Kidney (tissue), 14 donors: ENCODE results near the gene ZFHX2. TPM values are rescaled to one million over a fixed set of nuclear protein-coding genes. Genes with fewer than 3 reads are reported as not detected.

Experiments used
- DNase-seq, 5 donors: peaks; one replicate each; pipeline ENCODE4 v3.0.0-alpha.2; 2013 to 2020
- FAIRE-seq: peaks from 2 replicates; lab custom pipeline; 2012; peaks lifted over from hg19 to GRCh38; lab: Jason Lieb, UNC
- H3K27ac ChIP-seq, 2 donors: one replicate each; pipeline ENCODE4 v1.7.0; 2013; ENCODE audit warnings: low read depth in 2 of 2, low read length in 2 of 2, inconsistent platforms in 1 of 2
- H3K27me3 ChIP-seq: one replicate; pipeline ENCODE4 v1.7.1; 2013; ENCODE audit warnings: low read length, inconsistent platforms; ENCODE audit not compliant: control insufficient read depth, insufficient read depth
- H3K36me3 ChIP-seq, 3 donors: one replicate each; pipeline versions ENCODE4 v1.7.0 to v1.7.1; 2013; ENCODE audit warnings: low read length in 3 of 3, control low read depth in 1 of 3, inconsistent platforms in 1 of 3; ENCODE audit not compliant: insufficient read depth in 3 of 3, control insufficient read depth in 2 of 3
- H3K4me1 ChIP-seq, 3 donors: one replicate each; pipeline versions ENCODE4 v1.7.0 to v1.7.1; 2013; ENCODE audit warnings: low read length in 3 of 3, inconsistent platforms in 1 of 3, low read depth in 1 of 3; ENCODE audit not compliant: control insufficient read depth in 2 of 3, insufficient read depth in 2 of 3
- H3K4me3 ChIP-seq, 3 donors: one replicate each; pipeline versions ENCODE4 v1.7.0 to v1.8.1; 2013; ENCODE audit warnings: low read length in 3 of 3, control low read depth in 1 of 3, inconsistent platforms in 1 of 3
- H3K9ac ChIP-seq, 3 donors: one replicate each; pipeline versions ENCODE4 v1.7.0 to v1.7.1; 2013; ENCODE audit warnings: low read length in 3 of 3, control low read depth in 1 of 3, inconsistent platforms in 1 of 3
- H3K9me3 ChIP-seq, 3 donors: one replicate each; pipeline versions ENCODE4 v1.7.0 to v1.7.1; 2013; ENCODE audit warnings: low read length in 3 of 3, control low read depth in 1 of 3, inconsistent platforms in 1 of 3; ENCODE audit not compliant: control insufficient read depth in 2 of 3, insufficient read depth in 1 of 3
- intact Hi-C: fragments of 100-400 bp; cut with DNase I; formaldehyde crosslinking; loops from one replicate; pipeline ENCODE4 v1.11.1; 2022
- polyA plus RNA-seq: library from polyadenylated mRNA; stranded (reverse); fragments of 350-450 nt; fragmentation: Illumina TruSeq; extraction: RNeasy Lipid Tissue Mini Kit (QIAGEN cat#74804); gene quantifications from one replicate; pipeline ENCODE4 v1.2.3, GENCODE V29; 2014; ENCODE audit warnings: low read depth, low replicate concordance; ENCODE audit not compliant: insufficient read depth
- total RNA-seq: library from RNA; stranded (reverse); fragmentation: NEBNext Ultra II Directional; extraction: Animal tissue kit (Norgen Biotek cat#: 25700); gene quantifications from one replicate; pipeline ENCODE4 v1.2.1, GENCODE V29; 2021
- TF ChIP-seq, protein P1 (sequence below): IDR thresholded peaks from 3 replicates; pipeline ENCODE4 v1.5.1; 2012; ENCODE audit warnings: mild to moderate bottlenecking, moderate library complexity, borderline replicate concordance; ENCODE audit not compliant: insufficient read depth; ENCODE audit errors: extremely low read depth
- donor health status: control.
- donor health status: control.
- donor health status: control.
- donor health status: control.
- donor health status: control.
- donor health status: DM: yes; HTN: yes; CAD: no.
- donor health status: Normal renal cell carcinoma (clear cell type).

The ZFHX2 gene
- total and polyA plus RNA-seq, 2 donors from 2014 or later: 4.9 to 6.1 TPM

DNA sequence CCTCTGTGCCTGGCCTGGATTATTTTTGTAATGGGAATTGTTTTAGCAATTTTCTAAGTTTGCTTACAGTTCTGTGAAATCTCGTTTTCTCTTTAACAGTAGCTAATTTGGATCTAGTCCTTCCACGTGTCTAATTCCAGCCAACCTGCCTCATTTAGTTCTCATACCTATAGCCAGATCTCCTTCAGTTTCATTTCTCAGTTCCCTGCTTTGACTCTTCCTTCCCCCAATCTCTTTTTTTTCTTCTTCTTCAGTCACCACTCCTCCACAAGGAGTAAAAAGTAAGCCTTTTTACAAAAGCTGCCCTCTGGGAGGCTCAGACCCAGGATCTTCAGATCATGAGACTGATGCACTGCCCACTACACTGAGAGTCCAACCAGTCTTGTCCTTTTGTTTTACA is 6.0 kb upstream of the ZFHX2 start:
- H3K36me3 ChIP-seq: peaks cover 2 to 16% (median 13%) of the 10 kb centered on the region in 3 donors
- intact Hi-C loops: no loop called here
- H3K27me3 ChIP-seq: no peaks in the 10 kb centered on the region
- DNase-seq: no peak
- no peak for FAIRE-seq
- H3K4me3 ChIP-seq: no peak overlapping the region
- peaks cover 0 to 18% (median 5%) of the 10 kb centered on the region in 3 donors for H3K4me1 ChIP-seq
- no peak overlapping the region for H3K27ac ChIP-seq
- H3K9ac ChIP-seq: no peak overlapping the region
- TF ChIP-seq, protein P1, sequence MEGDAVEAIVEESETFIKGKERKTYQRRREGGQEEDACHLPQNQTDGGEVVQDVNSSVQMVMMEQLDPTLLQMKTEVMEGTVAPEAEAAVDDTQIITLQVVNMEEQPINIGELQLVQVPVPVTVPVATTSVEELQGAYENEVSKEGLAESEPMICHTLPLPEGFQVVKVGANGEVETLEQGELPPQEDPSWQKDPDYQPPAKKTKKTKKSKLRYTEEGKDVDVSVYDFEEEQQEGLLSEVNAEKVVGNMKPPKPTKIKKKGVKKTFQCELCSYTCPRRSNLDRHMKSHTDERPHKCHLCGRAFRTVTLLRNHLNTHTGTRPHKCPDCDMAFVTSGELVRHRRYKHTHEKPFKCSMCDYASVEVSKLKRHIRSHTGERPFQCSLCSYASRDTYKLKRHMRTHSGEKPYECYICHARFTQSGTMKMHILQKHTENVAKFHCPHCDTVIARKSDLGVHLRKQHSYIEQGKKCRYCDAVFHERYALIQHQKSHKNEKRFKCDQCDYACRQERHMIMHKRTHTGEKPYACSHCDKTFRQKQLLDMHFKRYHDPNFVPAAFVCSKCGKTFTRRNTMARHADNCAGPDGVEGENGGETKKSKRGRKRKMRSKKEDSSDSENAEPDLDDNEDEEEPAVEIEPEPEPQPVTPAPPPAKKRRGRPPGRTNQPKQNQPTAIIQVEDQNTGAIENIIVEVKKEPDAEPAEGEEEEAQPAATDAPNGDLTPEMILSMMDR: no peak
- H3K9me3 ChIP-seq: no peaks in the 10 kb centered on the region

- Histone ChIP-seq H3K36me3 (peaks cover 2 to 13% (median 12%) of the 10 kb centered on the region in 3 donors), H3K4me3 (peak overlapping the region; percentile 56 to 88 (median 85)), H3K9me3 (no peaks in the 10 kb centered on the region), H3K9ac (peak overlapping the region; percentile 65 to 98 (median 89)), H3K27ac (peak overlapping the region; percentile 97 to 98), H3K27me3 (no peaks in the 10 kb centered on the region), H3K4me1 (peaks cover 0 to 18% (median 5%) of the 10 kb centered on the region in 3 donors)
- no peak for FAIRE-seq
- intact Hi-C loops: no loop called here
- TF ChIP-seq, protein P1: no peak
- peak in 2 of 5 donors; percentile 40 to 74 for DNase-seq
These were observed 5.3 kb upstream of the ZFHX2 start for GRCh38 chr14:23556700-23557440.

DNA sequence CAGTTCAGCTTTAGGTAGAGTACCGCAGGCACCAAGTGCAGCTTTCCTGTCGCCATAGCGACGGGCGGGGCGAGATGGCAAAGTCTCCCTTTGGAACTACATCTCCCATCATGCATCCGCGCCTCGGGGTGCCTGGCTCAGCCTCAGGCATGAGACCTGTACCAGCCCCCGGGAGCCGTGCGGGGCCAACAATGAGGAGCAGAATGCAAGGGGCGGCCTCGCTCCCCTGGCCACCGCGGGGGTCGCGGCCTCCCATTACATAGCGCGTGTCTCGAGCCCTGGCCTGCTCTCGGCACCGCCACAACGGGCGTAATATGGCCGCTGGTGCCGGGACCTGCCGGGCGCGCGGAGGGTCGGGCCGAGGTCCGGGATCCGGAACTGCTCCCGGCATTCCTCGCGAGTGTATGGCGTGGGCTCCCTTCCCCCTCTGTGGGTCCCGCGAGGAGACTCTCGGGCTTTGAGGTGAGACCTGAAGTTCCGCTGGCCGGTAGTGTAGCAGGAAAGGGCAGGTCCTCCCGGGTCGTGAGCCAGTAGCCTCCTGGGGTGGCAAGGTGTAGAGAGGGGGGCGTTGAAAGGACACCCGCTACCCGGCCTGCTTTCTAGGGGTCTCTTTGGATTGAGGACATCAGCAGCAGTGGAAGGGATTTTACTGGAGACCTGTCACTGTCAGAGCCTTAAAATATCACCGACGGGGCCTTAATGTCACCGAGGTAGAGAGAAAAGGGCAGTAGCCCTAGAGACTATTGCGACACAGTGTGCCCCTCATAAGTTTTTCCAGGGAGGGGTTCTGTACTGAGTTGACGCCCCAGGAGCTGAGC is 4.5 kb upstream of the ZFHX2 start, which contains the start of gene THTPA:
THTPA (plus strand) TSS at position 390 of the 818 bp plus-strand sequence. CDS start 487 bp downstream, outside the sequence.
- FAIRE-seq (no peak), DNase-seq (peak; percentile 93 to 97 (median 95))
- Histone ChIP-seq H3K4me1 (peaks cover 0 to 18% (median 5%) of the 10 kb centered on the region in 3 donors), H3K36me3 (peaks cover 2 to 11% (median 4%) of the 10 kb centered on the region in 3 donors), H3K9ac (peak within 1 kb of the TSS; percentile 65 to 98 (median 89)), H3K4me3 (peak within 1 kb of the TSS; percentile 56 to 88 (median 85)), H3K9me3 (no peaks in the 10 kb centered on the region), H3K27me3 (no peaks in the 10 kb centered on the region), H3K27ac (peak within 1 kb of the TSS; percentile 97 to 98)
- TF ChIP-seq, protein P1: no peak
- intact Hi-C loops: no loop called here
